GM18505 (cell line): ENCODE measurements around the gene TEDDM1.
A peak's percentile ranks its signal among the peaks of the same experiment; 100 is the strongest.

Experiments
- ATAC-seq: cut with Tn5 transposase; IDR thresholded peaks from one replicate; pipeline ENCODE4 v1.9.1; 2021; ENCODE audit not compliant: unreplicated experiment
- POLR2A ChIP-seq: IDR thresholded peaks from 4 replicates; pipeline ENCODE4 v1.6.1; 2011; ENCODE audit warnings: borderline replicate concordance; ENCODE audit not compliant: insufficient read depth, insufficient read length; ENCODE audit errors: extremely low read depth

Gene TEDDM1

DNA sequence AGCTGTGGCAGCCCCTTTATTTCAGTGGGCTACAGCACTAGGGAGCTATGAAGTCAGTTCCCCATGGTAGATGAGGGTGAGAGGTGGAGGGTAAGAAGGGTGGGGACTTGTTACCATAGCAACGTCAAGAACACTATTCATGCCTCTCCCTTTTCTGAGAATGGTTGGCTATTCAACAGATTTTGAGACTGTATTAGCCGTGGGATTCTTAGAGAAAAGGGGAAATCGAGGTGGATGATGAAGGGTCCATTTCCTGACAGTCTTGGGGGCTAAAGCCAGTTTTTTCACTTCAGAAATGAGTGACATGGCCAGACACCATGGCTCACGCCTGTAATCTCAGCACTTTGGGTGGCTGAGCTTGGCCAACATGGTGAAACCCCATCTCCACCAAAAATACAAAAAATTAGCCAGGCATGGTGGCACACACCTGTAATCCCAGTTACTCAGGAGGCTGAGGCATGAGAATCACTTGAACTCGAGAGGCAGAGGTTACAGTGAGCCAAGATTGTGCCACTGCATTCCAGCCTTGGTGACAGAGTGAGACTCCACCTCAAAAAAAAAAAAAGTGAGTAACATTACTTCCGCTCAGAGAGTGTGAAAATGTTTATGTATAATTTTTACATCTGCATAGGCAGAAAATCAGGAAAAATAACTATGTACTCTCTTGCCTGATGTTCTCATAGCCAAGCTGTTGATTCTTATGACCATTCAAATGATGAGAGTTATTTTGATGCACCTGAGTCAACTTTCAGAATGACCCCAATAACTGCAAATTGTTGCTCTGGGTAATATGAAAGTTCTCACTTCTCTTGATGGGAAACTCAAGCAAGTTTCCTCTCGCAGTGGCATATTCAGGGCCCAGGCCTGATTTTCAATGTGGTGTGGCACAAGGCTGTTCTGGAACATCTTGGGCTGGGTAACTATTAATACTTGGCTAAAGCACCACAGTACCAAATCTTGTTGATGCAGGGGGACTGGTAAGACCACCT lies 26.3 kb upstream of the TEDDM1 start:
- peak; percentile 53 for ATAC-seq
- no peak for TF ChIP-seq POLR2A

DNA sequence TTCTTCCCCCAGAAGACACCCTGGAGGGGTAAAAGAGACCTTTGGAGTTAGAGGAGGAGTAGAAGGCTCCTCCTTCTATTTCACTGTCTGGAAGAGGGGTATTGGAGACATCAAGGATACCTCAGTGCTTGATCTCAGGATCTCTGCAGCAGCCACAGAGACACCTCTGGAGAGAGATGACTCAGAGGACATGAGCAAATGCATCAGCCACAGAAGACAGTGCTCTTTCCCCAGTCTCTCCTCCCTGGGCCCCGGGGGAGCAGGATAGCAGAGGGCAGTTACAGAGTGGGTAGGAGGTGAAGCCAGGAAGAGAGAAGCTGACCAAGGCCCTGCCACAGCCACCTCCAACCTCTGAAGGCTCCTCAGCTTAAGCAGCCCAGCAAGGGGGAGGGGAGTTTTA lies 15.3 kb upstream of the TEDDM1 start:
- ATAC-seq = no peak
- TF ChIP-seq POLR2A = no peak

DNA sequence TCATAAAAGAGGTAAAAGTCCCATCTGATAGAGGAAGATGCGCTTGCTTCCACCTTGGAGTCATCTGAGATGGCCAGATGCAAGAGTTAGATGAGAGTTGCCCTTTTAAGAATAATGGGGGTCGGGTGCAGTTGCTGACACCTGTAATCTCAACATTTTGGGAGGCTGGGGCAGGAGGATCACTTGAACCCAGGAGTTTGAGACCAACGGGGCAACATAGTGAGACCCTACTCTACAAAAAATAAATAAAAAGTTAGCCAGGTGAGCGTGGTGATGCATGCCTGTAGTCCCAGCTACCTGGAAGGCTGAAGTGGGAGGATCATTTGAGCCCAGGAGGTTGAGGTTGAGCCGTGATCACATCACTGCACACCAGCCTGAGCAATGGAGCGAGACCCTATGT lies 13.5 kb upstream of the TEDDM1 start:
- TF ChIP-seq POLR2A = no peak
- ATAC-seq = no peak

DNA sequence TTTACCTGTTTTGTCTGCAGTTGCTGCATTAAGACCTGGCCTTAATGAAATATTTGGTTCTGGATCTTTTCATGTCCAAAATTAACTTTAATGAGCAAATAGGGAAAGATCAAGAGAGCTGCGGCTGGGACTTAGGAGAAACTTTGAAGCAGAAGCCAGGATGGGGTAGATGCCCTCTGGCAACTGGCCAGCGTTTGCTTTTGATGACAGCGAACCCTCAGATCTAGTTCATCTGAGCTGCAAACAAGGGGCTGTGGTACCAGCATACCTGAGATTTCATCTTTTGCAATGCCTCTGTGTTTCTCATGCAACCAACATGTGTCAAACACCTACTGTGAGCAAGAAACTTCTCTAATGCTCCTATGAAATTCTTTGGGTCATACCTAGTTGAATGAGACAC lies 13.0 kb upstream of the TEDDM1 start:
- no peak for ATAC-seq
- TF ChIP-seq POLR2A = no peak

DNA sequence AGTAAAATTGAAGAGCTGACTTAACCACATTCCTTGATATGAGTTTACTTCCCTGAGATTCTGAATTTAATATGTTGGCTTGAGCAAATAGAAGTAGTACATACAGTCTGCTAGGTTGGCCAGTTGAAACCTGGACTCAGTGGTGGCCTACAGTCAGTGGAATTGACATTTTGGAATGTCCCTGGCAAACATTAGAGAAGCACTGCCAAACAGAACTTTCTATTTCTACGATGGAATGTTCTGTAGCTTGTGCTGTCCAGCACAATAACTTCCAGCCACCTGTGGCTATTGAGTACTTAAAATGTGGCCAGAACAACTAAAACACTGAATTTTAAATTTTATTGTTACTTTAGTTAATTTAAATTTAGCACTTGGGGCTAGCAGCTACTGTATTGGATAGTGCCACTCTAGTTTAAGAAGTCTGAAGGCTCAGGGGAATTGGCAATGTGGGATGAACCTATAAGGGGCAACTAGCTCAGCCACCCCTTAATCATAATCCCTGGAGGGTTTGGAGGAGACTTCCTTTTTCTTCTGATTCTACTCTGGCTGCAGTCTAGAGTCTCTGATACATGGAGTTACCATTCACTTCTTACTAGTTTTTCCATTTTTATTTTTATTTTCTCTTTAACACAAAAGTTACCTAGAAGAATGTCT lies 10.3 kb upstream of the TEDDM1 start:
- ATAC-seq = no peak
- no peak for TF ChIP-seq POLR2A

DNA sequence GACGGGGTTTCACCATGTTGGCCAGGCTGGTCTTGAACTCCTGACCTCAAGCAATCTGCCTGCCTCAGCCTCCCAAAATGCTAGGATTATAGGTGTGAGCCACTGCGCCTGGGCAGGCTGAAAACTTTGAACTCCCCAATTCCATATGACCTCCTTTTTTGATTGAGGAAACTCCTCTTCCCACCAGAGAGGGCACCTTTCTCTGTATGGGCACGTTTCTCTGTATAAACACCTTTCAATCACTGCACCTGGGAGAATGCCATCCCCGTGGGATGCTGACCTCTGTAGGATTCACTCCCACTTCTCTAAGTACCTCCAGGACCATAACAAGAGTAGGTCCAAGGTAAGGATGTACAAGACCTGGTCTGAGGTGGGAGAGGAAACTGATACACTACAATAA lies 9.7 kb upstream of the TEDDM1 start:
- TF ChIP-seq POLR2A = no peak
- ATAC-seq = no peak

DNA sequence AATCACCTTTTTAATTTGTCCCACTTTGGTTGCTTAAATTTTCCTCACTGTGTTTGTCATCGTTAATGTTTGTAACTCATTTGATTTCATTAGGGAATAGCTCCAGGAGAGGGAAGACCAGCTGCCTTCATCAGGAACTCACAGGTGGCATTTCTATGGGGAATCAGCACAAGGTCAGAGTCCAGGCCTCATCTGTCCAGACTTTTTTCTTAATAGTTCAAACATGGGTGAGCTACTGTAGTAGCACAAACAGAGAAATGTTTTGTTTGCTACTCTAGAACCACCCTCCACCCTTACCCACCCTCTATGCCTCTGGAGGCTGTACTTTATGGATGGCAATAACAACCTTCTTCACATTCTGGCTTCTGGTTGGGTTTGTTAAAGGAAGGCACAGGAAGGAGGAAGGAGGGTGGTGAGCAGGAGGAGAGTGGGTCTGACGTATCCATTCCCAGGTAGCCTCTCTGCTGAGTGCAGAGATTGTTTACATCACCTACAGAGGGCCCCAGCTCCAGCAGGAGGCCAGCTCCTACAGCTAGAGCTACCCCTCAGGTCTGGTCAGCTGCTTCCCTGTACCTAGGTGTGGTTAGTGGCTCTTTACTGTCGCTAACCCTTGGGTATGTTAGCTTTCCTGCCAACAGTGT lies 8.1 kb upstream of the TEDDM1 start:
- ATAC-seq = no peak
- TF ChIP-seq POLR2A = no peak

DNA sequence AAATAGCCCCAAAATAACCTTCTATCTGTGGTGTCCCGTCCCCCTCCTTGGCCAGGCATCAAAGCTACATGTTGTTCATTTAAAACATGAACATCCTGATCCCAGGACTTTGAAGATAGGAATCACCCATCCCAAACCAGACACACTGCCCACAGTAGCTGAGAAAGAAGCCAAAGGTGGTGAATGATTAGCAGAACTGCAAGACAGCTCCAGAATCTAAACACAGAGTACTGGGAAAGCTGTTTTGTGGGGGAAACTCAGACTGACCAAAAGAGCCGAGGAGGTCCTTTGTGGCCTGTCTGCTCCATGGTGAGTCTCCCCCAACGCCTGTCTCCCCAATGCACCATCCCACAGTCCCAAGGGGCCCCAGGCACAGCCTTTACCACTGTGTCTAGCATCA lies 7.3 kb upstream of the TEDDM1 start:
- no peak for ATAC-seq
- no peak for TF ChIP-seq POLR2A

DNA sequence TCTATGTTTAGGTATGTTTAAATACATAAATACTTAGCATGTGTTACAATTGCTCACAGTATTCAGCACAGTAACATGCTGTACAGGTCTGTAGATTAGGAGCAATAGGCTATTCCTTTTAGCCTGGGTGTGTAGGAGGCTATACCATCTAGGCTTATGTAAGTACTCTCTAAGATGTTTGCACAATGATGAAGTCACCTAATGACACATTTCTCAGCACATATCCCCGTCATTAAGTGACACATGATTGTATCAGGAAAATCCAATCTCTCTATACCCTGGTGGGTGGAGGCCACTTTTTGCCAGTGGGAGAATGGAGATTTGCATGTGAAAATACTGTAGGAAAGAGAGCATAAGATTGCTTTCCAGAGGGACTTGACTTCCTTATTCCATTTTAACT lies 5.5 kb upstream of the TEDDM1 start:
- no peak for TF ChIP-seq POLR2A
- ATAC-seq = no peak

DNA sequence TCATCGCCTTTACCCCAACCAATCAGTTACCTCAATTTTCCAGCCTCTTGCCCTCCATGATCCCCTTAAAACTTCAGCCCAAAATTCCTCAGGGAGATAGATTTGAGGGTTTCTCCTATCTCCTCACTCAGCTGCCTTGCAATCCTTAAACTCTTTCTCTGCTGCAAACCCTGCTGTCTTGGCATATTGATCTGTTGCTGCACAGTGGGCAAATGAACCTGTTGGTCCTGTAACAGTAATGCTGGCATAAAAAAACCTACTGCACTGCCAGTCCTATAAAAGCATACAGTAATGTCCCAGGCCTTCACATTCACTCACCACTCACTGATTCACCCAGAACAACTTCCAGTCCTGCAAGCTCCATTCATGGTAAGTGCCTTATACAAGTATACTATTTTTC lies 5.1 kb upstream of the TEDDM1 start:
- no peak for TF ChIP-seq POLR2A
- ATAC-seq = no peak

DNA sequence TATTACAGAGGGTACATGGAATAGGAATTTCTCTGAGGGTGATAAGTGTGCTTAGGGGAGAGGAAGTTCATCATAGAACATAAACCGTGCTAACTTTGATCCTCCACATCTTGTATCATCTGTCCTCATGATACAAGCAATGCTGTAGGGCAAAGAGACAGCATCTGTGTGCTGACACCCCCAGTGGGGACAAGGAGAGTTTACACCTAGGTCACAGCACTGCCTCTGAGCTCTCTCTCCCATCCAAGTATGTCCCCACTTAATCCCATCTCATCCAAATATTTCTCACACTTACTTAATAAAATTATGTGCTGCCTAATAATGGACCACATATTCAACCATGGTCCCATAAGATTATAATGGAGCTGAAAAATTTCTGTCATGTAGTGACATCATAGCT lies 4.3 kb upstream of the TEDDM1 start:
- no peak for ATAC-seq
- TF ChIP-seq POLR2A = no peak

DNA sequence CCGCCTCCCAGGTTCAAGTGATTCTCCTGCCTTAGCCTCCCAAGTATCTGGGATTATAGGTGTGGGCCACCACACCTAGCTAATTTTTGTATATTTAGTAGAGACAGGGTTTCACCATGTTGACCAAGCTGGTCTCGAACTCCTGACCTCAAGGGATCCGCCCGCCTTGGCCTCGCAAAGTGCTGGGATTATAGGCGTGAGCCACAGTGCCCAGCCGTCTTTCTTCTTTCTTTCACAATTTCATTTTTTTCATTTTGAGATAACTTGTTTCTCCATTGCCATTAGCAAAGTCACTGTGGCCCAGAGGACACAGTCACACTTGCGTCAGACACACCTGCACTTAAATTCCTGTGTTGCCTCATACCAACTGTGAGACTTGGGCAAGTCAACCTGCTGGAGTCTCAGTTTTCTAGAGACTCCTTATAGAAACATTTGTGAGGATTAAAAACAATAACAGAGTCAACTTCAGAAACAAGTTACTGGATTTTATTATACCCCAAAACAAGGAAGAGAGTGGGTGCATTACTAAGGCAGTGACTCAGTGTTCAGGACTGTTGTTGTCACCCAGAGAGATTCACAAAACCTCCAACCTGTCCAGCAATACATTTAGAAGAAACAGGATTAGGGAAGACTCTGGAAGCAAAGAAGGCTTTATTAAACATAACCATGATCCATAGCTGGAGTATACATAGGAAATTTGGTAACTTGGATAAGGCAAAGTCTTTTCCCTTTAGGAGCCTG lies 2.6 kb downstream of the TEDDM1 start:
- no peak for ATAC-seq
- no peak for TF ChIP-seq POLR2A

DNA sequence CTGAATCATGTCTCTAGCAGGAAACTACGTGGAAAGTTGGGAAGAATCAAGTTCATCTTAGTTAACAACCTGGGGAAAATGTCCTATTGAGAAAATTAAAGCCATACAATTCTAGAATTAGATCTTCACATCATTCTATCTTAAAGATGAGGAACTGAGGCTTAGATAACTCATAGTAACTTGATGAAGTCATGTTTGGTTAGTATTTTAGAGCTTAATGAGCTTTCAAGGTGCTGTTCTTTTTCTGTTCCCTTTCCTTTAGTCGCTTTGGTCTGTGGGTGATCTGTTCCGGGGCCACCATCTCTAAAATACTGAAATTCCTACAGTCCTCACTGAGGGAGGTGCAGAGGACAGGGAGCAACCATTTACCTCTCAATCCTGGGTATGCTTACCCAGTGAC lies 4.6 kb downstream of the TEDDM1 start:
- ATAC-seq = no peak
- no peak for TF ChIP-seq POLR2A
